ENCODE measurements around the gene LRRC4B. TPM values are rescaled to one million over a fixed set of nuclear protein-coding genes. Genes with fewer than 3 reads are reported as not detected.

The LRRC4B gene
- total RNA-seq, 1 donor from 2014 or later = 3.9 TPM

- Histone ChIP-seq H3K36me3 (no peaks in the 10 kb centered on the region), H3K27ac (no peak overlapping the region), H3K4me3 (no peak overlapping the region), H3K4me1 (no peaks in the 10 kb centered on the region), H3K27me3 (ENCODE audit: low read depth) (peaks cover 43% of the 10 kb centered on the region), H3K9me3 (no peaks in the 10 kb centered on the region)
- intact Hi-C loops (cut with DNase I) = no loop called here
- TF ChIP-seq, protein P1, sequence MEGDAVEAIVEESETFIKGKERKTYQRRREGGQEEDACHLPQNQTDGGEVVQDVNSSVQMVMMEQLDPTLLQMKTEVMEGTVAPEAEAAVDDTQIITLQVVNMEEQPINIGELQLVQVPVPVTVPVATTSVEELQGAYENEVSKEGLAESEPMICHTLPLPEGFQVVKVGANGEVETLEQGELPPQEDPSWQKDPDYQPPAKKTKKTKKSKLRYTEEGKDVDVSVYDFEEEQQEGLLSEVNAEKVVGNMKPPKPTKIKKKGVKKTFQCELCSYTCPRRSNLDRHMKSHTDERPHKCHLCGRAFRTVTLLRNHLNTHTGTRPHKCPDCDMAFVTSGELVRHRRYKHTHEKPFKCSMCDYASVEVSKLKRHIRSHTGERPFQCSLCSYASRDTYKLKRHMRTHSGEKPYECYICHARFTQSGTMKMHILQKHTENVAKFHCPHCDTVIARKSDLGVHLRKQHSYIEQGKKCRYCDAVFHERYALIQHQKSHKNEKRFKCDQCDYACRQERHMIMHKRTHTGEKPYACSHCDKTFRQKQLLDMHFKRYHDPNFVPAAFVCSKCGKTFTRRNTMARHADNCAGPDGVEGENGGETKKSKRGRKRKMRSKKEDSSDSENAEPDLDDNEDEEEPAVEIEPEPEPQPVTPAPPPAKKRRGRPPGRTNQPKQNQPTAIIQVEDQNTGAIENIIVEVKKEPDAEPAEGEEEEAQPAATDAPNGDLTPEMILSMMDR (IDR thresholded peaks at IDR 0.05) = no peak
- DNase-seq (no peak), ATAC-seq (no peak)
Observed at GRCh38 chr19:50570997-50571396, 2.8 kb upstream of the LRRC4B start.

- Histone ChIP-seq H3K9me3 (no peaks in the 10 kb centered on the region), H3K27ac (no peak overlapping the region), H3K4me1 (no peaks in the 10 kb centered on the region), H3K4me3 (no peak overlapping the region), H3K36me3 (no peaks in the 10 kb centered on the region), H3K27me3 (ENCODE audit: low read depth) (peaks cover 47% of the 10 kb centered on the region)
- DNase-seq = no peak
- intact Hi-C loops (cut with DNase I) = no loop called here
- no peak for ATAC-seq
- TF ChIP-seq, protein P1 (IDR thresholded peaks at IDR 0.05) = no peak
Observed at GRCh38 chr19:50569938-50570540, 1.8 kb upstream of the LRRC4B start.

DNA sequence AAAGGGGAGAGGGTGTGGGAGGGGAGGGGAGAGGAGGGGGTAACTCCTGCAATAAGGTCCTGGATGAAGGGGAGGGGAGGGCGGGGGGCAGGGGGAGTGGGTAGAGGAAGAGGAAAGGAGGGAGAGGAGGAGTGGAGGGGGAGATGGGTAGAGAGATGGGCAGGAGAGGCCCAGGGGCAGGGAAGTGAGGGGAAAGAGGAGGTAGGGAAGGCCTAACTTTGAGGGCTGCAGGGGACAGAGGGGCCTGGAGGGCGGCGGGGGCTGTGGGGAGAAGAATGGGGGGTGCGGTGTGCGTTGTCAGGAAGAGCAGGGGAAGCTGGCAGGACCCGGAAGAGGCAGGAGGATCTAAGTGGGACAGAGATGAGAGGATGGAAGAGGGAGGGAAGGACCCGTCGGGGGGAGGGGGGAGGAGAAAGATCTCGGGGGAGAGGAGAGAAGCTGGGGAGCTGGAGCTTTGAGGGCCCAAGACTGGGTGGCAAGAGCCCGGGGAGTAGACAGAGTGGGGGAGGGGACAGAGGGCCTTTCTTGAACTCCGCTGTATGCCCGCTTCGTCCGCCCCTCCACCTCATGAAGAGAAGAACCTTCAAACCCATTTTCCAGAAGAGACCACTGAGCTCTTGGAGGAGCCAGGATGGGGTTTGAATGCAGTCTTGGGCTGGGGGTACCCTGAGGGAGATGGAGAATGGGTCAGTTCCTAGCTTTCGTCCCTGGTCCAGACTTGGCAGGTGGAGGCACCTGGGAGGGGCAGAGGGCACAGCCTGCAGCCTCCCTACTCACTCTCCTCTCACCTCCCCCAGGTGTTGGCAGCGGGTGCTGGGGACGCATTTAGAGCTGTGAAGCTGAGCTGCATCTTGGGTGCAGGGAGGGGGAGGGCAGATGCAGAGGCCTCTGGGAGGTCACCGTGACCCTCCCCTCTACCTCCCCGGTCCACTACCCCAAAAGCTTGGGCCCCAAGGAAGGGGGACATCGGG lies 778 bp upstream of the LRRC4B start:
- peaks cover 55% of the 10 kb centered on the region for H3K27me3 ChIP-seq (ENCODE audit: low read depth)
- no peak overlapping the region for H3K27ac ChIP-seq
- intact Hi-C loops (cut with DNase I) = no loop called here
- no peaks in the 10 kb centered on the region for H3K9me3 ChIP-seq
- H3K4me1 ChIP-seq = no peaks in the 10 kb centered on the region
- no peak overlapping the region for H3K4me3 ChIP-seq
- TF ChIP-seq, protein P1 (IDR thresholded peaks at IDR 0.05) = no peak
- no peak for DNase-seq
- no peak for ATAC-seq
- no peaks in the 10 kb centered on the region for H3K36me3 ChIP-seq

- ATAC-seq (no peak), DNase-seq (no peak)
- Histone ChIP-seq H3K27me3 (ENCODE audit: low read depth) (peaks cover 64% of the 10 kb centered on the region), H3K4me1 (no peaks in the 10 kb centered on the region), H3K27ac (no peak overlapping the region), H3K4me3 (no peak overlapping the region), H3K9me3 (no peaks in the 10 kb centered on the region), H3K36me3 (no peaks in the 10 kb centered on the region)
- intact Hi-C loops (cut with DNase I) = no loop called here
- TF ChIP-seq, protein P1 (IDR thresholded peaks at IDR 0.05) = no peak
Observed at GRCh38 chr19:50567052-50567841, 988 bp downstream of the LRRC4B start.

Data from lower lobe of right lung (tissue), 2 donors.